ENCODE measurements around the gene DVL1.
"Not testable (repeated sequence)": the region's sequence is repeated elsewhere in the genome, so short reads cannot be mapped to it uniquely, and the experiment has no call there.

DVL1 gene

GRCh38 chr1:1324524-1325287 lies 24.5 kb downstream of the DVL1 start, which contains the start of the genes CPTP and INTS11:
Gene CPTP (plus strand): TSS chr1:1324802. CDS start chr1:1326911, 2,109 bp downstream.
Gene INTS11 (minus strand): TSS chr1:1324660. CDS start chr1:1324608, 52 bp downstream.
- FAIRE-seq = no peak

- FAIRE-seq = no peak
Observed at GRCh38 chr1:1324084-1324523, 25.1 kb downstream of the DVL1 start.

- no peak for FAIRE-seq
Observed at GRCh38 chr1:1322952-1323351, 26.3 kb downstream of the DVL1 start.

- no peak for FAIRE-seq
Observed at GRCh38 chr1:1322418-1322817, 26.8 kb downstream of the DVL1 start.

DNA sequence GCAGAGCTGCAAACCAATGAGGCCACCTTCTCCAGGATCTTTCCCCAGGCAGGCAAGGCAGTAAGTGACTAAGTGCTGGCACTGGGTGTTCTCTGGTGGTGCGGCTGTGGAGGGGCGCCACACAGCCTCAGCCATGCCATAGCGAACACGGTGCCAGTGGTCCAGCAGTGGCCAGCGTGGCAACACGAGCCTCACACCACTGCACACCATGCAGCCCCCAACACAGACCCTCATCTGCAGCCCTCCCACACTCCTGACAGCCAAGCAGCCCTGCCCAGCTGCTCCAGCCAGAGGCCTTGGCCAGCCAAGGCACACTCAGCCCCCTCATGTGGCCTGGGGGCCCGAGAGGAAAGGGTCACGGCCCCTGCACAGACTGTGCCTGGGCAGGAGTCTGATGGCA lies 27.7 kb downstream of the DVL1 start:
- FAIRE-seq = no peak

DNA sequence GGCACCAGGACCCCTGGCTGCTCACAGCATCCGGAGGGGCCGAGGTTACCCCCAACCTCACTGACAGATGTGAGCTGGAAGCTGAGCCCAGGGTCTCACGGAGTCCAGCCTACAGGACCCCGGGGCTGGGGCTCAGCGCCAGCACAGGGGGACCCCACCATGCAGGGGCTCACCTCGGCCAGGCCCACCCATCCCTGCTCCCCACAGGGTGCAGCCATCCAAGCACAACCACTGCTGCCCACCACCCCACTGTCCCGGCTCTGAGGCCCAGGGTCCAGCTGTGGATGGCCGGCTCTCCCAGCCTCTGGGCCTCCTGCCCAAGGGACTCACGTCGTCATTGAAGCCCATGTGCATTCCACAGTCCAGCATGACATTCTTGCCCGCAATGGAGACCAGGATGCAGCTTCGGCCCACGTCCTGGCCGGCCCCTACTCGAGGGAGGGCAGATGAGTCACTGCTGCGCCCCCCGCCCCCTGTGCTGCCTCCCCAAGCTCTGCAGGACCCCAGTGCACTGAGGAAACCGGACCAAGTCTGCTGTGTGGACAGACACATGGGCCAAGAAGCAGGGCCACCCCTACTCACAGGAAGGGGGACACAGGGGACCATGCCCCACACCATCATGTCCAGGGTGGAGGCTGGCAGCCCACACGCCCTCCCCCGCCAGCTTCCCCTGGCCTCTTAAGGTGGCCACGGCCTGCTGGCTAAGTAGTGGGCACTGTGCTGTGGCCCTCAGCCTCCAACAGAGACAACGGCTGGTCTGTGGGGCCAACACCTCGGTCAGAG lies 28.4 kb downstream of the DVL1 start:
- no peak for FAIRE-seq

DNA sequence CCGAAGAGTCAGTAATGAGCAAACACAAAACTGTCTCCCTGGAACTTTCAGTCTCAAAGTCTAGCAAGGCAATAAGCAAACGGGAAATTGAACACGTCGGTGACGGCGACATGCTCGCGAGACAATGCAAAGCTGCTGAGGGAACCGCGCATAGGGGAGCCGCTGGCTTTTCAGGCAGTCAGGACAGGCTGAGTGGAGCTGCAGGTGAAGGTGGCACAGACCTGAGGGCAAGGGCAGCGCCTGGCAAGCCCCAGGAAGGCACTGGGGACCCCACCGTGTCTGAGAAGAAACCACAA lies 29.6 kb downstream of the DVL1 start:
- no peak for FAIRE-seq

- FAIRE-seq = no peak
Observed at GRCh38 chr1:1318777-1319645, 30.2 kb downstream of the DVL1 start.

GRCh38 chr1:1318131-1318652 lies 31.0 kb downstream of the DVL1 start:
- FAIRE-seq = peak; percentile 92

DNA sequence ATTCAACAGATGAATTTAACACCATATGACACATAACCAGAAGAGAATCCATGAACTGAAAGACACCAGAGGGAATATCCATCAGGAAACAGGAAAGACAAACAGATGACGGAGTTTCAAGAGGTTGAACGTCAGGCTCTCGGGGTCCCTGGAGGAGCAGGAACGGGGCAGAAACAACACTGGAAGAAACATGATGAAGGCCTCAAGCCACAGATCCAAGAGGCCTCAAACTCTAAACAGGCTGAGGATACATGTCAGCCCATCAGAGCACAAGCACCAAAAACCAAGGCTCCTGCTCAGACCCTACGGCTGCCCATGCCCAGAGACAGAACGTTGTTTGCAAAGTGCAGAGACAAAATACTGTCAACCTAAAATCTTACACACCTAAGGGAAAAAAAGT lies 31.8 kb downstream of the DVL1 start:
- FAIRE-seq = no peak

GRCh38 chr1:1316199-1316598 lies 33.0 kb downstream of the DVL1 start:
- not testable (repeated sequence) for FAIRE-seq

GRCh38 chr1:1315435-1315954 lies 33.7 kb downstream of the DVL1 start:
- FAIRE-seq = no peak

GRCh38 chr1:1314678-1315335 lies 34.4 kb downstream of the DVL1 start:
- no peak for FAIRE-seq

GRCh38 chr1:1314237-1314586 lies 35.0 kb downstream of the DVL1 start:
- FAIRE-seq = no peak

- no peak for FAIRE-seq
Observed at GRCh38 chr1:1313500-1314236, 35.5 kb downstream of the DVL1 start.

DNA sequence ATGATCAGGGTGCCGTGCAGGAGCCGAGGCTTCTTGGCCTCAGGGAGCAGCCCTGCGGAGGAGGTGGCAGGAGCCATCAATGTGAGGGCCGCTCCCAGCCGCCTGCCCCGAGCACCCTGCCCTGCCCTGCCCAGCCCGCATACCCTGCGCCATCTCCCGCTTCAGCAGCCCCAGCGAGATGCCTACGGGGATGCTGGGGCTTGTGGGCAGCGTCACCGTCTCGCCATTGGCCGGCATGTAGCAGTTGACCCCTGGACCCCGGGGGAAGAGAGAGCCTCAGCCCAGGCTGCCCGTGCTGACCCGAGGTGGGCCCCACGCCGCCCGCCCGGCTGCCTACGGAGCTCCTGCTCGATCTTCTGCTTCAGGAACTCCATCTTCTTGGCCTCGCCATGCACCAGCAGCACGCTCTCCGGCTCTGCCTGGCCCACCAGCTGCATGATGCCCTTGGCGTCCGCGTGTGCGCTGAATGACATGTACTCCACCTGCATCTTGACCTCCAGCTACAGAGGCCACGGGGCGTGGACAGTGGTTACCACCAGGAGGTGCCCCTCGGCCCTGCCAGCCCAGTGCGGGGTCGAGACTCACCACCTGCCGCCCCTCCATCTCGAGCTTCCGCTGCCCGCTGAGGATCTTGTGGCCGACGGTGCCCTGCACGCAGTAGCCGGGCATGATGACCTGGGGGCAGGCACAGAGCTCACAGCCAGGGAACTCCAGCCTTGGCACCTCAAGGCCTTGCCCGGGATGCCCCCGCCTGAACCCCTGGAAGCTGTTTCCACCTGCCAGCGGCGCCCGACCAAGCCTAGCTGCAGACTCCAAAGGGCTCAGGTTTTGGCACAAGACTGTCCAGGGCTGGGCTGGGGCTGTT lies 36.5 kb downstream of the DVL1 start:
- no peak for FAIRE-seq

GRCh38 chr1:1311107-1312104 lies 37.8 kb downstream of the DVL1 start:
- FAIRE-seq = no peak

DNA sequence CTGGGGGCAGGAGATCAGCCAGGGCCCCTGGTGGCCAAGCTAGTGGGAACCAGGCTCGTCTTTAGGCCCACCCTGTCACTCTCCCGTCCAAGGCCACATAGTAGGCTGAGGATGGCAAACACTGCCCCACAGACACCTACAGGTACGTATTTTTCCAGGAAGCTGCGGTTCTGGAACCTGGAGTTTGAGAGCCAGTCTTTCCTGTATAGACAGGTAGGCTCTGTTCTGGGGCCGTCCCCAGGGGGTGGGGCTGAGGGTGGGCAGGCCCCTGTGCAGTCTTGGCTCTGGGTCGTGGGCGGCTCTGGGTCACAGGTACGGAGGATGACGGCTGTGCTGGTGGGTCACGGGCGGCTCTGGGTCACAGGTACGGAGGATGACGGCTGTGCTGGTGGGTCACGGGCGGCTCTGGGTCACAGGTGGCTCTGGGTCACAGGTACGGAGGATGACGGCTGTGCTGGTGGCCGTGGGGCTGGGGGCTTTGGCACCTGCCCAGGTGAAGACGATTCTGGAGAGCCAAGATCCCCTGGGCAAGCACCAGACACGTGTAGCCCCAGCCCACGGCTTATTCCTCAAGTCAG lies 38.7 kb downstream of the DVL1 start:
- FAIRE-seq = no peak

DNA sequence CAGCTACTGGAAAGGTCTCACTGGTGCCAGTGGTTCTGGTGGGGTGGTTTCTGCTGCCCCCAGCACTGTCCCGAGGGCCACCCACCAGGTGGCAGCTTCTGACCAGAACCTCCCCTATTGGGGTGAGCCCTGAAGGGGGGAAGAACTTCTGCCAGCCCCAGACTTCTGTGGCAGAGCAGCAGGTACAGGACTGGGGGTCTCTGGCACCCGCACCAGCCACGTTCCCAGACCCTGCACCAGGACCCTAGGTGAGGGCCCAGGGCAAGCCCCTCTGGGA lies 39.2 kb downstream of the DVL1 start:
- FAIRE-seq = no peak
